Rectal smooth muscle tissue (tissue), 1 donor: ENCODE data around the gene TNFAIP2.
A peak's percentile ranks its signal among the peaks of the same experiment; 100 is the strongest.

ENCODE experiments used
- H3K27ac ChIP-seq: one replicate; pipeline ENCODE4 v1.7.0; 2013; ENCODE audit warnings: low read depth, low read length, inconsistent platforms
- H3K27me3 ChIP-seq: one replicate; pipeline ENCODE4 v1.7.0; 2013; ENCODE audit warnings: low read length; ENCODE audit not compliant: control insufficient read depth, insufficient read depth
- H3K36me3 ChIP-seq: one replicate; pipeline ENCODE4 v1.7.0; 2013; ENCODE audit warnings: low read length; ENCODE audit not compliant: control insufficient read depth, insufficient read depth
- H3K4me1 ChIP-seq: one replicate; pipeline ENCODE4 v1.7.0; 2013; ENCODE audit warnings: low read length; ENCODE audit not compliant: control insufficient read depth, insufficient read depth
- H3K4me3 ChIP-seq: one replicate; pipeline ENCODE4 v1.7.0; 2013; ENCODE audit warnings: low read length
- H3K9ac ChIP-seq: one replicate; pipeline ENCODE4 v1.7.0; 2013; ENCODE audit warnings: low read length

TNFAIP2 gene

DNA sequence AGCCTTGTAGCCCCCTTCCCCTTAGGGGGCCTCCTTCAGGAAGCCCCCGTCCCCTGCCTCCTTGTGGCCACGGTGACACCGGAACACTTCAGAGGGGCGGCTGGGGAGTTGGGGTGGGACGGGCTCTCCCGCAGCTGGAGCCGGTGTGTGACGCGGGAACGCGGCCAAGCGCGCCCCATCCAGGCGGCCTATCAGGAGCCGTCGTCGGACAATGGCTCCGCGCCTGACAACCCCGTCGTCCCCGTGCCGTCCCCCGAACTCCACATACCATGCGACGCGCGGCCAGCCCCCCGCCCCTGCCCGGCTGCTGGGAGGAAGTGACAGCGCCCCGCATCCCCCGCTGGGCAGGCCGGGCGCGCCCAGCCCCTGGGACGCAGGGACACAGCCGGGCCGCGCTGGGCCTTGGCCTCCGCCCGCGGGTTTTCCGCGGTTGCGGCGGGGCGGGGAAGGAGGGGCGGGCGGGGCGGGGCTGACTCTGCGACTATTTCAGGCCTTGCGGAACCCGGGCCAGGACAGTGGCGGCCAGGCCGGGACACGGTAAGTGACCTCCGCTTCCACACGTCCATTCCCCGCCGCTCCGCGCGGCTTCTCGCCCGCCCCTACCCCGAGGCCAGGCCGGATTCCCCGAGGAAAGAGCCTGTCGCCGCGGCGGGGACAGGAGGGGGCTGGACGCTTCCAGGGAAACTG is at the start of gene TNFAIP2:
TNFAIP2 (plus strand) TSS at position 515 of the 687 bp plus-strand sequence. CDS start 2,997 bp downstream, outside the sequence.
- no peaks in the 10 kb centered on the region for H3K36me3 ChIP-seq
- peak within 1 kb of the TSS; percentile 69 for H3K4me3 ChIP-seq
- H3K27me3 ChIP-seq, result peaks cover 1% of the 10 kb centered on the region
- H3K27ac ChIP-seq, result peak within 1 kb of the TSS; percentile 76
- H3K9ac ChIP-seq, result no peak within 1 kb of the TSS
- peaks cover 6% of the 10 kb centered on the region for H3K4me1 ChIP-seq

DNA sequence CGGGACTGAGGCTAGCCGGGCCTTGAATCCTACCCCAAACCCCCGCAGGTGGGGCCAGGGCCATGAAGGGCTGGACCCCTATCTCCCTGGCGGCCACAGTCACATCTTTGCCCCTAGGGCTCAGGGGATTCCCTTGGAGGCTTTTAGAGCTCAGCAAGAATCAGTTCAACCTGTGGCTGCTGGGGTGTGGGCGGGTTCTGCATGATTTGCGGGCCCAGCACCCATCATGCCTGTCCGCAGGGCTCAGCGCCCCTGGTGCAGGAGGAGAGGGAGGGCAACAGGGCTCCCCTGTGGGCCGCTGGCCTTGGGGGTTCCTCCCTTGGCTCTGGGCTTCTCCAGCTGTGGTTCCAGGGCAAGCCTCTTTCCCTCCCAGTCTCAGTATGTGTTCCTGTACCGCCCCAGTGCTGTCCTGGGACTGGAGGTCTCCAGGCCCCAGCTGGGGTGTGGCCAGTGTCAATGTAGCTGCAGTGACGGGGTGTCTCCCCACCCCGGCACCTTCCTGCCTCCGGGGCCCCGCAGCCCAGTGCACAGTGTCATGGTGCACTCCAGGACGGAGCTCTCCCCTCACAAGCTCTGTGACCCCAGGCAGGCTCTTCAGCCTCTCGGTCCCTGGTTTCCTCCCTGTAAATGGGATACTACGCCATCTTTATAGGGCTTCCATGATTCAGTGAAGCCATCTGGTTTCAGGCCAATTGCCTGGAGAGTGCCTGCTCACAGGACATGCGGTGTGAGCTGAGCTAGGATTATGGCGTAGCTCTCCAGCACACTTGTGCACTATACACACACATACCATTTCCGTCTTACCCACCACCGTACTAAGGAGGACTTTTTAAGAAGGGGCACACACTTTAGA is 49.2 kb upstream of the TNFAIP2 start:
- H3K4me3 ChIP-seq, result no peak overlapping the region
- H3K4me1 ChIP-seq, result no peaks in the 10 kb centered on the region
- no peak overlapping the region for H3K9ac ChIP-seq
- no peaks in the 10 kb centered on the region for H3K27me3 ChIP-seq
- no peak overlapping the region for H3K27ac ChIP-seq
- H3K36me3 ChIP-seq, result no peaks in the 10 kb centered on the region

- Histone ChIP-seq H3K4me3 (peak overlapping the region; percentile 55), H3K36me3 (no peaks in the 10 kb centered on the region), H3K27ac (no peak overlapping the region), H3K27me3 (peaks cover 3% of the 10 kb centered on the region), H3K4me1 (no peaks in the 10 kb centered on the region), H3K9ac (no peak overlapping the region)
Observed at GRCh38 chr14:103074729-103075367, 48.4 kb upstream of the TNFAIP2 start.

DNA sequence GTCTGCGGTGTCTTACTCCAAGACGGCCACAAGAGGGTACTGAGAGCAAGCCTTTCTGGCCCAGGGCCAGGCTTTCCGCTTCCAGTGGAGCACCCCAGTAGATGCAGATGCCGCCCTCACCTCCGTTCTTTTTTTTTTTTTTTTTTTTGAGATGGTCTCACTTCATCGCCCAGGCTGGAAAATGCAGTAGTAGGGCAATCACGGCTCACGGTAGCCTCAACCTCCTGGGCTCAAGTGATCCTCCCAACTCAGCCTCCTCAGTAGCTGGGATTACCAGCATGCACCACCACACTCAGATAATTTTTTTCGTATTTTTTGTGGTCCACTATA is 44.9 kb upstream of the TNFAIP2 start:
- H3K4me1 ChIP-seq, result no peaks in the 10 kb centered on the region
- no peaks in the 10 kb centered on the region for H3K36me3 ChIP-seq
- H3K4me3 ChIP-seq, result no peak overlapping the region
- no peak overlapping the region for H3K9ac ChIP-seq
- peaks cover 6% of the 10 kb centered on the region for H3K27me3 ChIP-seq
- no peak overlapping the region for H3K27ac ChIP-seq

DNA sequence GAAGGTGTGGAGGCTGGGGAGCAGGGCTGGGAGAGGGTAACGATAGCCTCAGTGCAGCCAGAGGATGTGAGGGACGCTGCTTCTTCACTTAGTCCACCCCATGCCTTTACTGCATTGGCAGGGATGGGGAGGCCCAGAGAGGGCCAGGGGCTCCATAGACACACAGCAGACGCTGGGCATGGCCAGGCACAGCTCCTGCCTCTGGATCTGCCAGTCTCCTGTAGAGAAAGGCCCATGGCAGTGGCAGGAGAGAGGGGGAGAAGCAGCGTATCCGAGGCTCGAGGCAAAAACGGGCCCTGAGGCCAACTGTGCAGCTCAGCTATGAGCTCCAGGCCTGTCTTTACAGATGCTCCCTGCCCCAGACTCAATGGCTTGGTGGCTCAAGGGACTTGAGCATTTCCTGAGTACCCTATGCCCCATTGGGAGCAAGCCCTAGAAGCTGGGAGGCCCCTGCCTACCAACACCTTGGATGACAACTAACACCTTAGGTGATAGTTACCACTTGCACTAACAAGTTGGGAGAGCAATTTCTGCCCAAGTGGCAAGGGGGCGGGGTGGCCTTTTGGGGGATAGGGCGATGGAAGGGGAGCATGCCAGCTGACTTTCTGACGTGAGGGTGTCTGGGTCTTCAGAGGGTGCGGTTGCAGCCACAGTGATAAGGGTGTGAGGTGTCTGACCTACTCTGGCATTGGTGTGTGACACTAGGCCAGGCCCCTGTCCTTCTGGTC is 44.2 kb upstream of the TNFAIP2 start:
- H3K4me3 ChIP-seq, result no peak overlapping the region
- no peak overlapping the region for H3K9ac ChIP-seq
- H3K27ac ChIP-seq, result no peak overlapping the region
- no peaks in the 10 kb centered on the region for H3K4me1 ChIP-seq
- H3K36me3 ChIP-seq, result no peaks in the 10 kb centered on the region
- peaks cover 6% of the 10 kb centered on the region for H3K27me3 ChIP-seq

DNA sequence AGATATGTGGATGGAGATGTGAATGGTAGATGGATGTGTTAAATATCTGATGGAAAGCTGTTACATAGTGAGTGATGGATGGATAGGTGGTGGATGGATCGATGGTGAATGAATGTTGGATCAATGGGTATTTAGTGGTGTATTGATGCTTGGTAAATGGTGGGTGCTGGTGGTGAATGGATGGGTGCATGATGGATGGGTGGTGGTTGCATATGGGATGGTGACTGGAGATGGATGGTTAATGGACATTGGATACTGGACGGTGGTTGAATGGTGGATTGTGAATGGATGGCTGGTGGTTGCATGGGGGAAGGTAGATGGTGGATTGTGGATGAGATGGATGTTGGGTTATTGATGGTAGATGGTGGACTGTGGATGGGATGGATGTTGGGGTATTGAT is 41.3 kb upstream of the TNFAIP2 start:
- Histone ChIP-seq H3K27me3 (peaks cover 18% of the 10 kb centered on the region), H3K9ac (no peak overlapping the region), H3K4me3 (no peak overlapping the region), H3K27ac (no peak overlapping the region), H3K36me3 (no peaks in the 10 kb centered on the region), H3K4me1 (no peaks in the 10 kb centered on the region)

- Histone ChIP-seq H3K27ac (no peak within 1 kb of the TSS), H3K9ac (no peak within 1 kb of the TSS), H3K27me3 (peaks cover 18% of the 10 kb centered on the region), H3K4me1 (no peaks in the 10 kb centered on the region), H3K4me3 (no peak within 1 kb of the TSS), H3K36me3 (no peaks in the 10 kb centered on the region)
Observed at GRCh38 chr14:103084021-103084919, 39.0 kb upstream of the TNFAIP2 start, which contains the start of gene LBHD2. Gene LBHD2, plus strand, starts transcription at chr14:103084210. Its CDS starts 1,803 bp downstream, at chr14:103086013.

DNA sequence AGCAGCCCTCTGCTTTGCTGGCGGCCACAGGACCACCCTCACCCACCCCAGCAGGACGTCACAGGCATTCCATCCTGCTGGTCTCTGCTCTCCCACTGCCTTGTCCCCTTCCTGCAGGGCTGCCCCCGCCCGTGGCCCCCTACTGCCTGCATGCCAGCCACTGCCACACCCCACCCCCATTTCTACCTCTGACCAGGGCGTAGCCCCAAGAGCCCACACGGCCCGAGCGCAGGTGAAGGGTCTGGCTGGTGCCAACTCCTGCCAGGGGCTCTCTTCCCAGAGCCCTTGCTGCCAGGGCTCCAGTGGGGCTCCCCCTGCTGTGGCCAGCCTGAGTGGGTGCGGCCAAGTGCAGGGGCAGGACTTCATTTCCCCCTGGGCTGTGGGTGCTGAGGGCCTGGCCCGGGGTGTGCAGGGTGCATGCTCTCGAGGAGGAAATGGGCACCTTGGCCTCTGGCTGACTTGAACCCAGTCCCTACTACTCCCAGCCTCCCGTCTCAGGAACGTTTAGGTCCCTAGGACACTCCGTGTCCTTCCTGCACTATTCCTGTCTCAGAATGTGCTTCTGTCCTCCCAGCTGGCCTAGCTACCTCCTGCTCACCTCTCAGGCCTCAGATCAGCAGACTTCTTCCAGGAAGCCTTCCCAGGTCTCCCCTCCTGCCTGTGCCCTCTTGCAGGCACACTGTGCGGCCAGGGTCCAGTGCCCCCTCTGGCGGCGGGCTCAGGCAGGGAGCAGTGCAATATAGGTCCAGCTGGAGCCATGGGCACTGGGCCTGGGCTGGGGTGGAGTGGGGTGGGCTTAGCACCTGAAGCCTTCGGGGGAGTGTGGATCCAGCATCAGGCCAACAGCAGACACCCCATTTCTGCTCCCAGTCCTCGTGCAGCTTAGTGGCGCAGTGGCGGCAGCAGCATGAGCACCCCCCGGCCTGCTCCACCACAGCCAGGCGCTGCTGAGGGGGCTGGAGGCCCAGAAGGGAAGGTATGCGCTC is 37.9 kb upstream of the TNFAIP2 start:
- no peaks in the 10 kb centered on the region for H3K4me1 ChIP-seq
- peaks cover 15% of the 10 kb centered on the region for H3K27me3 ChIP-seq
- no peak overlapping the region for H3K27ac ChIP-seq
- H3K36me3 ChIP-seq, result no peaks in the 10 kb centered on the region
- H3K9ac ChIP-seq, result no peak overlapping the region
- no peak overlapping the region for H3K4me3 ChIP-seq

DNA sequence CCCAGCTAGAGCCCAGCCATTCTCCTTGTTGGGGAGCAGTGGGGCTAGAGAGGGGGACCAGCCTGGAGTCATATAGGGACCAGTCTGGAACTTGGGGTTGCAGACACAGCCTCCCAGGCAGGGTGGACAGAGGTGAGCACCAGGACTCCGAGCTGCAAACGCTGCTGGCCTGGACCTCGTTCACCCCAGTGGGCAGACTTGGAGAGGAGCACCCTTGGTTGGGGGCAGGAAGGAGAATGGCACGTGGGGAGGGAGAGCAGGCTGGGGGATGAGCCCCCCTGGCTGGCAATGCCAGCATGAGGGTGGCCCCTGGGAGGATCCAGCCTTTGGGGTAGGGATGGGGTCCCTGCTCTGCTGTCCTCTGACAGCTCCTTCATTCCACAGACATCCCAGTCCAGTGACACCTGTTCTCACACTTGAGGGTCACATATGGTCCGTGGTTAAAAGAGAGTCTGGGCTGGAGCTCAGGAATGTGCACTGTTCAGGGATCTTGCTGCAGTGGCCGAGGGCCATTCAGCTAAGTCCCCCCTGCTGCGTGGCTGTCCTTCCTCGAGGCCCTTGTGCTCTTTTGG is 36.4 kb upstream of the TNFAIP2 start:
- Histone ChIP-seq H3K36me3 (no peaks in the 10 kb centered on the region), H3K27ac (no peak overlapping the region), H3K4me1 (no peaks in the 10 kb centered on the region), H3K9ac (no peak overlapping the region), H3K27me3 (peaks cover 14% of the 10 kb centered on the region), H3K4me3 (no peak overlapping the region)

DNA sequence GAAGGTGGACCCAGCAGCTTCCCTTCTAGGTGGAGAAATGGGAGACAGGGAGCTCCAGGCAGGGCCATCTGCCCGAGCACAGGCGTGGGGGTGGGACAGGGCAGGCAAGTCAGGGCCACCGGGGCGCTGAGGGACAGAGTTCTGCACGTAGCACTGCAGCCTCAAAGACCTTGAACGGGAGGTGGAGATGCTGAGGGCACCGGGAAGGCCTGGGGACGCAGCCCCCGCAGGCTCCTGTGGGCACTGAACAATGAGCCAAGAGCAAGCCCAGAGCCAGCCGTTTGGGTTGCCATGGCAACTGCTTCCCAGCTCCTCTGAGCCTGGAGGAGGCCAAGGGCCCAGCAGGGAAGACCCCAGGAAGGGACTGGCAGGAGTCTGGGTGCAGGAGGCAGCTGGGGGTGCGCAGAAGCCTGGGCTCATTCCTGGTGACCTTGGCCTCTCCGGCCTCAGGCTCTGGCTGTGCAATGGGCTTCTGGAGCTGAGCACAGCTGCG is 35.9 kb upstream of the TNFAIP2 start:
- H3K27ac ChIP-seq, result no peak overlapping the region
- H3K27me3 ChIP-seq, result peaks cover 13% of the 10 kb centered on the region
- no peaks in the 10 kb centered on the region for H3K4me1 ChIP-seq
- no peaks in the 10 kb centered on the region for H3K36me3 ChIP-seq
- no peak overlapping the region for H3K9ac ChIP-seq
- H3K4me3 ChIP-seq, result no peak overlapping the region
